ENCODE data around the gene BORCS5.
"Not testable (repeated sequence)": the region's sequence is repeated elsewhere in the genome, so short reads cannot be mapped to it uniquely, and the experiment has no call there.

BORCS5 gene

DNA sequence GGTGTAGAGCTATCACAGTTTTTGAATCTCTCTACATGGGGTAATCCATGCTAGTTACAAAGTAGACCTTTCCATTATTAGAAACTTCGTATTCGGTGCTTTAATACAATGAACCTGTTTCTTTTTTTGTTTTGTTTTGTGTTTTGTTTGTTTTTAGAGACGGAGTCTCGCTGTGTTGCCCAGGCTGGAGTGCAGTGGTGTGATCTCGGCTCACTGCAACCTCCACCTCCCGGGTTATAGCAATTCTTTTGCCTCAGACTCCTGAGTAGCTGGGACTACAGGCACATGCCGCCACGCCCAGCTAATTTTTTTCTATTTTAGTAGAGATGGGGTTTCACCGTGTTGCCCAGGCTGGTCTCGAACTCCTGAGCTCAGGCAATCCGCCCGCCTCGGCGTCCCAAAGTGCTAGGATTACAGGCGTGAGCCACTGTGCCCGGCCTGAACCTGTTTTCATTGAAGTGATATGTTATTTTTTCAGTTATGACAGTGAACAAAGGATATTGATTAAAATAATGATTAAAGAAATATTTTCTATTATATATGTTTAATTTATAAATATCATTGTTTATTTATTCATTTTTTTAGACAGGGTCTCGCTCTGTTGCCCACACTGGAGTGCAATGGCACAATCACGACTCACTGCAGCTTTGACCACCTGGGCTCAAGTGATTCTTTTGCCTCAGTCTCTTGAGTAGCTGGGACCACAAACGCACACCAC lies 5.3 kb upstream of the BORCS5 start:
- not testable (repeated sequence) for DNase-seq

GRCh38 chr12:12353276-12353675 lies 3.6 kb upstream of the BORCS5 start:
- DNase-seq: no peak

GRCh38 chr12:12353807-12354206 lies 3.1 kb upstream of the BORCS5 start:
- DNase-seq: no peak

DNA sequence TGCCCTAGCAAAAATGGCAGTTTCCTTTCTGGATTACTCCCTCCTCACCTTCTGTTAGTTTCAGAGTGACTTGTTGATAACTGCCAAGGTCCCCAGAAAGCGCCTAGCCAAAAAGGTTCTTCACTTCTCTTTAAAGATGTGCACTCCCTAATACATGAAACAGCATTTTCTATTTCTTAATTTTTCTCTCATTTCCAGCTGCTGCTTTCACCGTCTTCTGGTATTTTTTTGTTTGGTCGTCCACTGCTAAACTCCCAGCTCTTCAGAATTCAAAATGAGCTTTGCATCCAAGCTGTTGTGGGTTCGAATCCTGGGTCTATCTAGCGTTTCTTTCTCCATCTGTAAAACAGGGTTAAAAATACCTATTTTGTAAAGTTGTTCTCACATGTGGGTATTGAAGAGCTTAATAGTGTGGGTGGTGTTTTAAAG lies 397 bp upstream of the BORCS5 start:
- DNase-seq: no peak

DNA sequence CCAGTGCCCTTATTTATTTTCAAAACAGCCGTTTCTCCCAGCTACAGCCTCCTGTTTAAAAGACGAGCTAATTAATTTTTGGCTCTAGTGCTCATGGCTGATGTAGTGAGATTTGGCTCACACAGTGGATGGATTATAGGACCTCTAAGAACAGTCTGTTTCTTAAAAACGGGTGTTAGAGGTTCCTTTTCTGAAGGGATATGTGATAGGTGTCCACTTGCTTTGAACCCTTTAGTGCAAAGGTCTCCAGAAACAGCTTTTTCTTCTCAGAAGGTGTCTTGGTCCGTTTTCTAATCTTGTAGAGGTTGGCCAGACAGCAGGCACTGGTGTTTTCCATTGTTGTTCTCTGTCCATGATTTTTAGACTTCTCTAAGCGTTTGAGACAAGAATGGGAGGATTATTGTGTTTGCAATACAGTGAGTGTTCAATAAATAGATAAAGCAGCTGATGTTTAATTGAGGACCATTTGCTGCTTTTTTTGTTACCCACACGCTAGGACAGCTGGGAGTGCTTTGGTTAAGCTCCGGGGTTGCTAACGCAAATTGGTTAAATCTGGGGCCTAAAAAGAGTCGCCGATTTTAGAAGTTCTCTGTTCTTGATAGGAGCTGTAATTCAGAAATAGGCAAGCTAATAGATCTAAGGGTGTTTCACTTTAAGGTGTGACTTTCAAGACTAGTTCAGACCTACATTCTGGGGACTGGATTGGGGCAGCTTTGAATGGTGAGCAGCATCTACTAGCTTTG lies 1.0 kb downstream of the BORCS5 start:
- peak in 5 of 58 donors; percentile 38 to 78 (median 62) for DNase-seq

GRCh38 chr12:12358528-12358927 lies 1.6 kb downstream of the BORCS5 start:
- DNase-seq: no peak

DNA sequence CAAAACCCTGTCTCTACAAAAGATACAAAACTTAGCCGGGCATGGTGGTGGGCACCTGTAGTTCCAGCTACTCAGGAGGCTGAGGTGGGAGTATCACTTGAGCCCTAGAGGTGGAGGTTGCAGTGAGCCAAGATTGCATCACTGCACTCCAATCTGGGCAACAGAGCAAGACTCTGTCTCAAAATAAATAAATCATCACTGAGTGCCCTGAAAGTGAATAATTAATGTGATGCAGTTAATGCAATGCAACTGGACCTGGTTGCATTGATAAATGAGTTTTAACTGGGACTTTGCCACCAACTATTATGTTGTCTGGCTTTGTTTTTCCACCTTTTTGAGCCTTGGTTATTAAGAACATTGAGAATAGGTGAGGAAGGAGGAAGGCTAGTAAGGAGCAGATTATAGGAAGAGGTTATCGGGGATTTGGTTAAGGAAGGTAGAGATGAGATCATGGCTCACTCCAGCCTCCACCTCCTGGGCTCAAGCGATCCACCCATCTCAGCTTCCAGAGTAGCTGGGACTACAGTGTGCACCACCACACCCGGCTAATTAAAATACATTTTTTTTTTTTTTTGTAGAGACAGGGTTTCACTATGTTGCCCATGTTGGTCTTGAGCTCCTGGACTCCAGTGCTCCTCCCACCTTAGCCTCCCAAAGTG lies 8.0 kb downstream of the BORCS5 start:
- no peak for DNase-seq

GRCh38 chr12:12365446-12365802 lies 8.5 kb downstream of the BORCS5 start:
- no peak for DNase-seq

DNA sequence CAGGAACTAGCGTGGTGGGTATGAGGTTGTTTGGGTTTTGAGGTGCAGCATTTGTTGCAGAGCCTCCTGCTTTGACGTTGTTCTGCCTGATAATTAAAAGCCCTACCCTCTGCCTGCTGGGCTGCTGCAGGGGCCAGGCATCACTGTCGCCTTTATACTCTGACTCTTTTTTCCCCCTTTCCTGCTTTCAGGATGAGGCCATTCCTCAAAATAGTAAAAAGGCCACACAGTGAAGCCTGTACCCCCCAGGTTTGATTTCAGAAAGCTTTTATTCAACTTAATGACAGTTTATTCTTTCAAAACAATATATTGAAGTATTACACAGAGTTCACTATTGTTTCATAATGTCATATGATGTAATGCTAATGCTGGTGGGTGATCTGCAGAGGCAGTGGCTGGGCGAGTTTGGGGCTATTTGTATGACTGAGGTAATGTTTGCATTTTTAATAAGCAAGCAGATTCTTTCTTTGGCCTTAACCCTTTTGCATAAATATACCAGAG lies 9.1 kb downstream of the BORCS5 start:
- peak in 20 of 58 donors; percentile 3 to 58 (median 22) for DNase-seq

DNA sequence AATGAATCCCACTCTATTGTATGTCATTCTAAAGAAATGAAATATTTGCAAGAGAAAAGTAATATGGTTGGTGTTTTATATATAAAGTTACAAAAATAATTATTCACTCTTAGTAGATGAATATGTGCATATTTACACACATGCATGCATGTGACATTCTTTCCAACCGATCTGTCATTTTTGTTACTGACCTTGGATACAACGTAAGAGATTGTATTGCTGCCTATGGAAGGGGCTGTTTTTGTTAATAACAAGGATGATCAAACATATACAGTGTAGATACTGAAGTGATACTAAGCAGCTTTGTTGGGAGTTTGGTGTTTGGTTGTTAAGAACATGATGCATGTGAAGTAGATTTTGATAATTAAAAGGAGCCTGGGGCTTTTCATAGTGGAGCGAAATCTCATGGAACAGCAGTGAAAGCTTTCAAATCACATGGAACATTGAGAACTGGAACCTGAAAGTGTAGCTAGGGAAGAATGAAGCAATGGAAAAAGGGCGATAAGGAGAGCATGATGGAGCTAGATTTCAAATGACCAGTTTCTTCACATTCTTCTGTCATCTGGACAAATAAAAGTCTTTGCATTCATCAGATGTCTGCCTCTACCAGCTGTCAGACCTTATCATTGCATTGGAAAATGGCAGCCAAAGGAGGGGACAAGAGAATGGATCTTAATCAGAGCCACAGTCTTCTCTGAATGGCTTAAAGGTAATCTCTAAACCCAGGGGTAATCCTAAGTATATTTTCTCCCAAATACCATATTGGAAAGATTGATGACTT lies 10.0 kb downstream of the BORCS5 start:
- DNase-seq: no peak

GRCh38 chr12:12367482-12367998 lies 10.7 kb downstream of the BORCS5 start:
- no peak for DNase-seq

DNA sequence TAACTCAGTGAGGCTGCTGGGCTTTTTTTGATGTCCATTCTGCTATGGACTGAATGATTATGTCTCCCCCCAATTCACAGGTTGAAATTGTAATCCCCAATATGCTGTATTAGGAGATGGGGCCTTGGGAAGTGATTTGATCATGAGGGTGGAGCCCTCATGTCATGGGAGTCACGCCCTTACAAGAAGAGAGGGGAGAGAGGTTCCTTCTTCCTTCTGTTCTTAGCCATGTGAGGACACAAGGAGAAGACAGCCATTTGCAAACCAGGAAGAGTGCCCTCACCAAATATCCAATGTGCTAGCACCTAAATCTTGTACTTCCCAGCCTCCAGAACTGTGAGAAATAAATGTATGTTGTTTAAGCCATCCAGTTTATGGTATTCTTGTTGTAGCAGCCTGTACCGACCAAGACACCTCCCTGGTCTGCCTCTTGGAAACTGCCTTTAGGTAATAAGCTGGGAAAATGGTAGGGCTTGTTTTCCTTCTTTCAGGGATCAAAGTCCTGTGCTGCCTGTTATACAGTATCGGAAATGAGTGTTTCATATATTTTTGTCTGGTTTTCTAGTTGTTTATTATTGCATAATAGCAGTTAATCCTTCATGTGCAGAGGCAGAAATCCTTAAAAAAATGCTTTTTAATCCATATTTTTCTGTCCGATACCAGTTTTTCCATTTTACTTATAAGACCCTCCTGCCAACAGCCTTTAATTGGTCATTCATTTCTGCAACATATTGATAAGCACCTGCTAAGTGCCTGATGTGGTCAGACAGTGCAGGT lies 16.3 kb downstream of the BORCS5 start:
- no peak for DNase-seq

- peak in 3 of 58 donors; percentile 6 to 62 (median 28) for DNase-seq
These were observed 20.0 kb downstream of the BORCS5 start for GRCh38 chr12:12376646-12377448.

- DNase-seq: no peak
These were observed 21.7 kb downstream of the BORCS5 start for GRCh38 chr12:12378616-12379015.

DNA sequence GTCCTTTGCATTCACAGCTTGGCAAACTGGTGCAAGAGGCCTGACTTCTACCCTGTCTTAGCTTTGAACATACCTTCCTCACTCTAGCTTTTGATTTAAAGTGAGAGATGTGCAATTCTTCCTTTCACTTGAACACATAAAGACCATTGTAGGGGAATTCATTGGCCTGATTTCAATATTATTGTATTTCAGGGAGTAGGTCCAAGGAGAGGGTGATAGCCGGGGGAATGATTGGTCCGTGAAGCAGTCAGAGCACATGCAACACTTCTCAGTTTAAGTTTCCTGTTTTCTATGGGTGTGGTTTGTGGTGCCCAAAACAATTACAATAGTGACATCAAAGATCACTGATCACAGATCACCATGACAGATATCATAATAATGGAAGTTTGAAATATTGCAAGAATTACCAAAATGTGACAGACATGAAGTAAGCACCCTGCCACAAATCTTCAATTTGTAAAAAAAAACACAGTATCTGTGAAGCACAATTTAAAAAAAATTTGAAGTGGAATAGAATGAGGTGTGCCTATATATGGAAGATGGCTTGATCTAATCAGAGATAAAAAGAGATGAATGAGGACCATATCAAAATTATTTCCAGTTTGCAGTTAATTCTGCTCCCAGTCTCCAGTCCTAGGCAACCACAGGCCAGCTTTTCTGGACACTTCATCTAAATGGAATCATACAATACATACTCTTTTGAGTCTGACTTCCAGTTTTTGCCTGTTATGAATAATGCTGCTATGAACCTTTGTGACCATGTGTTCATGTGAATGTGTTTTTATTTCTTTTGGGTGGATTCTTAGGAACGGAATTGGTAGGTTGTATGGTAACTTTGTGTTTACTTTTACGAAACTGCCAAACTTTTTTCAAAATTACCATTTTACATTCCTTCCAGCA lies 23.2 kb downstream of the BORCS5 start:
- no peak for DNase-seq

- no peak for DNase-seq
These were observed 24.2 kb downstream of the BORCS5 start for GRCh38 chr12:12380949-12381593.

DNA sequence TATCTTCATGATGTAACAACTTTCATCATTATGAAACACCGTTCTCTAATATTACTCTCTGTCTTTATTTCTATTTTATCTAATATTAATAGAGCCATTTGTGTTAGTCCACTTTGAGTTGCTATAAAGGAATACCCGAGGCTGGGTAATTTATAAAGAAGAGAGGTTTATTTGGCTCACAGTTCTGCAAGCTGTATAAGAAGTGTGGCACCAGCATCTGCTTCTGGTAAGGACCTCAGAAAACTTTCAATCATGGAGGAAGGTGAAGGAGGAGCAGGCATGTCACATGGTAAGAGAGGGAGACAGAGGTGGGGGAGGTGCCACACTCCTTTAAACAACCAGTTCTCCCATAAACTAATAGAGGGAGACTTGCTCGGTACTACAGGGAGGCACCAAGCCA lies 25.1 kb downstream of the BORCS5 start:
- no peak for DNase-seq

All from anterior cingulate cortex (tissue), 58 donors.